SU-DHL-6 (cell line): ENCODE data around the gene ARCN1.

Source experiments
- H2AFZ ChIP-seq: fragments of 200-600 bp; sonication (generic); 2 replicates; pipeline ENCODE4 v1.6.1; 2014; ENCODE audit warnings: low read depth, mild to moderate bottlenecking, moderate library complexity, mixed read lengths, antibody characterized with exemption, low read length; ENCODE audit not compliant: severe bottlenecking
- H3F3A ChIP-seq: fragments of 200-600 bp; shearing (Covaris generic); 2 replicates; pipeline ENCODE4 v1.6.0; 2016; ENCODE audit warnings: antibody characterized with exemption, mild to moderate bottlenecking; ENCODE audit not compliant: insufficient read depth
- H3K27ac ChIP-seq: fragments of 200-600 bp; sonication (generic); 2 replicates; pipeline ENCODE4 v1.5.1; 2016; ENCODE audit warnings: low read depth, mild to moderate bottlenecking, low read length, moderate library complexity, mixed read lengths
- H3K27me3 ChIP-seq: fragments of 200-600 bp; sonication (generic), shearing (Covaris generic); 2 replicates; pipeline ENCODE4 v1.6.0; 2014; ENCODE audit warnings: mild to moderate bottlenecking, low read length
- H3K36me3 ChIP-seq: fragments of 200-600 bp; sonication (generic); 2 replicates; pipeline ENCODE4 v1.6.1; 2014; ENCODE audit warnings: mild to moderate bottlenecking, low read length, mixed read lengths
- H3K4me2 ChIP-seq: fragments of 300-600, 200-600 bp; shearing (Covaris generic), sonication (generic); 2 replicates; pipeline ENCODE4 v1.6.0; 2014; ENCODE audit warnings: low read length, low read depth, mild to moderate bottlenecking; ENCODE audit not compliant: poor library complexity, severe bottlenecking
- H3K4me3 ChIP-seq: fragments of 200-600 bp; sonication (generic); 2 replicates; pipeline ENCODE4 v1.5.1; 2014; ENCODE audit warnings: antibody characterized with exemption, low read length, mild to moderate bottlenecking, mixed read lengths; ENCODE audit not compliant: insufficient read depth, poor library complexity, severe bottlenecking
- H3K79me2 ChIP-seq: fragments of 200-600 bp; sonication (generic); 2 replicates; pipeline ENCODE4 v1.6.1; 2014; ENCODE audit warnings: mild to moderate bottlenecking, low read length, moderate library complexity; ENCODE audit not compliant: insufficient read depth
- H3K9ac ChIP-seq: fragments of 200-600 bp; sonication (generic); 2 replicates; pipeline ENCODE4 v1.7.0; 2014; ENCODE audit warnings: mild to moderate bottlenecking, low read length
- H3K9me2 ChIP-seq: fragments of 200-600 bp; sonication (generic); replicated peaks from 2 replicates; pipeline ENCODE4 v1.6.1; 2014; ENCODE audit warnings: low read length; ENCODE audit not compliant: insufficient read depth
- H3K9me3 ChIP-seq: fragments of 200-600 bp; sonication (generic); 2 replicates; pipeline ENCODE4 v1.6.1; 2014; ENCODE audit warnings: low read length, mixed read lengths; ENCODE audit not compliant: insufficient read depth
- H4K20me1 ChIP-seq: fragments of 200-600 bp; sonication (generic); 2 replicates; pipeline ENCODE4 v1.6.1; 2014; ENCODE audit warnings: low read depth, mild to moderate bottlenecking, antibody characterized with exemption, low read length, moderate library complexity, mixed read lengths
- CTCF ChIP-seq: fragments of 200-600 bp; sonication (generic); IDR thresholded peaks from one replicate; pipeline ENCODE4 v1.5.1; 2017; ENCODE audit warnings: antibody characterized with exemption, mild to moderate bottlenecking, low read length, moderate library complexity; ENCODE audit not compliant: insufficient read depth, poor library complexity, severe bottlenecking
- EZH2phosphoT487 ChIP-seq: fragments of 200-600 bp; sonication (generic), shearing (Covaris generic); conservative IDR thresholded peaks from 2 replicates; pipeline ENCODE4 v1.6.1; 2018; ENCODE audit warnings: mild to moderate bottlenecking, antibody characterized with exemption, low read length, moderate library complexity, mixed read lengths

ARCN1 gene

GRCh38 chr11:118628861-118629549, 56.8 kb downstream of the ARCN1 start:
- Histone ChIP-seq H2AFZ (no peak overlapping the region), H3K9ac (no peak overlapping the region), H3K9me3 (no peaks in the 10 kb centered on the region), H3K27me3 (no peaks in the 10 kb centered on the region), H3F3A (no peaks in the 10 kb centered on the region), H3K36me3 (no peaks in the 10 kb centered on the region), H3K79me2 (no peaks in the 10 kb centered on the region), H3K27ac (no peak overlapping the region), H3K4me2 (no peak overlapping the region), H3K9me2 (no peaks in the 10 kb centered on the region), H3K4me3 (no peak overlapping the region), H4K20me1 (no peaks in the 10 kb centered on the region)
- TF ChIP-seq CTCF: no peak
- no peak for TF ChIP-seq EZH2phosphoT487

GRCh38 chr11:118629761-118630661, 57.8 kb downstream of the ARCN1 start:
- no peaks in the 10 kb centered on the region for H3K9me2 ChIP-seq
- H3K27ac ChIP-seq: no peak overlapping the region
- no peaks in the 10 kb centered on the region for H3K36me3 ChIP-seq
- H3K9ac ChIP-seq: no peak overlapping the region
- H3K79me2 ChIP-seq: no peaks in the 10 kb centered on the region
- H2AFZ ChIP-seq: no peak overlapping the region
- TF ChIP-seq CTCF: no peak
- no peak for TF ChIP-seq EZH2phosphoT487
- no peaks in the 10 kb centered on the region for H3K27me3 ChIP-seq
- H3K4me3 ChIP-seq: no peak overlapping the region
- H4K20me1 ChIP-seq: no peaks in the 10 kb centered on the region
- H3K9me3 ChIP-seq: no peaks in the 10 kb centered on the region
- H3K4me2 ChIP-seq: no peak overlapping the region
- no peaks in the 10 kb centered on the region for H3F3A ChIP-seq

- Histone ChIP-seq H3K36me3 (no peaks in the 10 kb centered on the region), H3K4me3 (no peak overlapping the region), H3K4me2 (no peak overlapping the region), H3K27me3 (no peaks in the 10 kb centered on the region), H3F3A (no peaks in the 10 kb centered on the region), H3K9me2 (no peaks in the 10 kb centered on the region), H3K27ac (no peak overlapping the region), H3K9me3 (no peaks in the 10 kb centered on the region), H2AFZ (no peak overlapping the region), H4K20me1 (no peaks in the 10 kb centered on the region), H3K79me2 (no peaks in the 10 kb centered on the region), H3K9ac (no peak overlapping the region)
- TF ChIP-seq EZH2phosphoT487 (no peak), CTCF (no peak)
Observed at GRCh38 chr11:118631142-118631909, 59.1 kb downstream of the ARCN1 start.
